Adrenal gland (tissue), 12 donors: ENCODE data around the gene ACSL6. TPM values are rescaled to one million over a fixed set of nuclear protein-coding genes. Genes with fewer than 3 reads are reported as not detected.
A peak's percentile ranks its signal among the peaks of the same experiment; 100 is the strongest.

ENCODE experiments used
- DNase-seq, 7 donors: peaks; one replicate each; pipeline ENCODE4 v3.0.0-alpha.2; 2019 to 2020
- H3K27ac ChIP-seq, 5 donors: fragments of 200-600 bp; sonication (generic) in 4 of 5; 1 replicate in 3 of 5; 2 replicates in 2 of 5; pipeline versions ENCODE4 v1.5.1 to v1.8.0; 2016 to 2020; ENCODE audit warnings: mild to moderate bottlenecking in 1 of 5
- H3K27me3 ChIP-seq: fragments of 200-600 bp; 2 replicates; pipeline ENCODE4 v1.8.0; 2021
- H3K36me3 ChIP-seq, 2 donors: fragments of 200-600 bp; replicated peaks in 1 of 2; 1 replicate in 1 of 2; 2 replicates in 1 of 2; pipeline versions ENCODE4 v1.5.1 to v1.8.0; 2018 to 2022
- H3K4me1 ChIP-seq, 2 donors: fragments of 200-600 bp; replicated peaks in 1 of 2; 1 replicate in 1 of 2; 2 replicates in 1 of 2; pipeline versions ENCODE4 v1.5.1 to v1.8.0; 2018 to 2021
- H3K4me3 ChIP-seq, 4 donors: fragments of 200-600 bp; sonication (generic) in 3 of 4; one replicate each; pipeline ENCODE4 v1.5.1; 2016 to 2018
- H3K9me3 ChIP-seq, 3 donors: fragments of 200-600 bp; sonication (generic) in 1 of 3; replicated peaks in 1 of 3; 1 replicate in 2 of 3; 2 replicates in 1 of 3; pipeline versions ENCODE4 v1.5.1 to v1.8.0; 2016 to 2021
- POLR2A ChIP-seq, 2 donors: fragments of 450-650 bp; IDR thresholded peaks; one replicate each; pipeline ENCODE4 v1.6.1; 2017; ENCODE audit warnings: antibody characterized with exemption in 2 of 2, mild to moderate bottlenecking in 2 of 2, moderate library complexity in 1 of 2
- WGBS, 4 donors: extraction: QIAGEN DNeasy Blood & Tissue Kit in 2 of 4; methylation state at CpG; one replicate each; pipeline versions ENCODE4 v1.1.5 to v1.1.7; 2013 to 2017; 5-methylcytosine and 5-hydroxymethylcytosine counted together
- intact Hi-C, 2 donors: fragments of 100-400 bp; cut with DNase I; formaldehyde crosslinking; loops; one replicate each; pipeline versions ENCODE4 v1.14.1 to v1.15.0; 2022 to 2023
- polyA plus RNA-seq, 3 donors: library from polyadenylated mRNA; stranded (reverse); fragments of 200-250 nt in 2 of 3; fragments of 350-450 nt in 1 of 3; fragmentation: Illumina TruSeq in 1 of 3; extraction: RNeasy Lipid Tissue Mini Kit (QIAGEN cat#74804) in 1 of 3; gene quantifications; one replicate each; pipeline ENCODE4 v1.2.3, GENCODE V29; 2013 to 2014
- total RNA-seq, 9 donors: library from RNA; depleted of rRNA in 4 of 9; stranded (reverse); fragments of >200 nt in 4 of 9; fragments of 120-200 nt in 1 of 9; fragmentation: NEBNext Ultra II Directional in 1 of 9; extraction: Animal tissue kit (Norgen Biotek cat#: 25700) in 1 of 9; gene quantifications; one replicate each; pipeline versions ENCODE4 v1.1.0 to v1.2.4, GENCODE V29; 2013 to 2023
- TF ChIP-seq, protein P1 (sequence below), 6 experiments: fragments of 450-650 bp in 4 of 6; fragments of 200-600 bp in 2 of 6; sonication (generic) in 1 of 6; IDR thresholded peaks; 1 replicate in 5 of 6; 2 replicates in 1 of 6; pipeline versions ENCODE4 v1.5.1 to v1.8.0; 2016 to 2021; ENCODE audit warnings: antibody characterized with exemption in 6 of 6, mild to moderate bottlenecking in 2 of 6, moderate library complexity in 1 of 6
- donor health status: healthy with polysubstance abuse.
- donor health status: Bipolar disorder and iron deficiency.
- donor health status: DM: yes; HTN: yes; CAD: no.
- donor health status: DM: no; HTN: no; CAD: no.
- donor health status: DM: no; HTN: no; CAD: no.
- donor health status: DM: yes; HTN: yes; CAD: no.

Gene ACSL6
- total and polyA plus RNA-seq, 12 donors, result 2.5 to 14.5 (median 7.2) TPM

DNA sequence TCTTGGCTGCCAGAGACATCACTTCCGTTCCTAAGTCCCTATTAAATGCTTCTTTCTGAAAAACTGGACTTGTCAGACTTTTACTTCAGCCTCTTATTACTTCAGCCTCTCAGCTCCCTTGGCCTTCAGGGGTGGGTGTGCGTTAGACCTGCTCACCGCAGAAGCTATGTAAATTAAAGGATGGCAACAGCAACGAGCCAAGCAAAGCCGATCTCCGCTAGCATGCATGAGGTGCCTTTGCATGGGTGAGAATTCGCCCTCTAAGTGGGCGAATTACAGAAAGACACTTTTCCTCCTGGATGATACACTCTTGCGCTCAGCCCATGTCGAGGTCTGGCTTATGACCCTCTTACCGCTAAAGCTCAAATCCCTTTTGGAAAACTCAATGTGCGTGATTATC lies 38.1 kb upstream of the ACSL6 start:
- Histone ChIP-seq H3K4me1 (no peaks in the 10 kb centered on the region), H3K27me3 (no peaks in the 10 kb centered on the region), H3K27ac (no peak overlapping the region), H3K36me3 (no peaks in the 10 kb centered on the region), H3K4me3 (no peak overlapping the region), H3K9me3 (no peaks in the 10 kb centered on the region)
- DNase-seq, result peak in 1 of 7 donors; percentile 2
- no peak for TF ChIP-seq POLR2A (IDR thresholded peaks at IDR 0.05)
- TF ChIP-seq, protein P1, sequence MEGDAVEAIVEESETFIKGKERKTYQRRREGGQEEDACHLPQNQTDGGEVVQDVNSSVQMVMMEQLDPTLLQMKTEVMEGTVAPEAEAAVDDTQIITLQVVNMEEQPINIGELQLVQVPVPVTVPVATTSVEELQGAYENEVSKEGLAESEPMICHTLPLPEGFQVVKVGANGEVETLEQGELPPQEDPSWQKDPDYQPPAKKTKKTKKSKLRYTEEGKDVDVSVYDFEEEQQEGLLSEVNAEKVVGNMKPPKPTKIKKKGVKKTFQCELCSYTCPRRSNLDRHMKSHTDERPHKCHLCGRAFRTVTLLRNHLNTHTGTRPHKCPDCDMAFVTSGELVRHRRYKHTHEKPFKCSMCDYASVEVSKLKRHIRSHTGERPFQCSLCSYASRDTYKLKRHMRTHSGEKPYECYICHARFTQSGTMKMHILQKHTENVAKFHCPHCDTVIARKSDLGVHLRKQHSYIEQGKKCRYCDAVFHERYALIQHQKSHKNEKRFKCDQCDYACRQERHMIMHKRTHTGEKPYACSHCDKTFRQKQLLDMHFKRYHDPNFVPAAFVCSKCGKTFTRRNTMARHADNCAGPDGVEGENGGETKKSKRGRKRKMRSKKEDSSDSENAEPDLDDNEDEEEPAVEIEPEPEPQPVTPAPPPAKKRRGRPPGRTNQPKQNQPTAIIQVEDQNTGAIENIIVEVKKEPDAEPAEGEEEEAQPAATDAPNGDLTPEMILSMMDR (IDR thresholded peaks at IDR 0.05), result no peak
- 89 to 95% (median 90%) methylated on average over 12 of the region's 12 CpGs for WGBS, 4 donors
- intact Hi-C loops, result no loop called here

DNA sequence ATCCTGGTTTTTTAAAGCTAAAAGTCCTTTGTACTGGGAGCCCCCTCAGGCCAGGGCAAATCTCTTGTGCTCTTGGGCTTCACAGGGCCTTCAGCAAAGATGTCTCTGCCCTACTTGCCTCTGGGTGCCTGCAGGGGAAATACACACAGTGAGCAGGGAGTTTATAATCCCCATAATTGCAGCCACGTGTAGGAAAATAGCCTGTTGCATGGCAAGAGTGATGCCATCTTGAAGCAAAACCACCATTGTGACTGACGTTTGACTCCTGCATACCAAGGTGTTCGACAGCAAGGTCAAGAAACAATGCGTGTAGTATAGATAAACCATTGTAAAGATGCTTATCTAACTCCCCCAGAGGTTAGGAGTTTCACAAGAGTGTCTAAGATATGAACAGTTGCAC lies 37.6 kb upstream of the ACSL6 start:
- Histone ChIP-seq H3K4me3 (no peak overlapping the region), H3K4me1 (no peaks in the 10 kb centered on the region), H3K27me3 (no peaks in the 10 kb centered on the region), H3K9me3 (no peaks in the 10 kb centered on the region), H3K27ac (no peak overlapping the region), H3K36me3 (no peaks in the 10 kb centered on the region)
- TF ChIP-seq, protein P1 (IDR thresholded peaks at IDR 0.05), result no peak
- no peak for TF ChIP-seq POLR2A (IDR thresholded peaks at IDR 0.05)
- WGBS, 4 donors, result 52 to 68% (median 63%) methylated on average over 4 of the region's 4 CpGs
- intact Hi-C loops, result no loop called here
- no peak for DNase-seq

DNA sequence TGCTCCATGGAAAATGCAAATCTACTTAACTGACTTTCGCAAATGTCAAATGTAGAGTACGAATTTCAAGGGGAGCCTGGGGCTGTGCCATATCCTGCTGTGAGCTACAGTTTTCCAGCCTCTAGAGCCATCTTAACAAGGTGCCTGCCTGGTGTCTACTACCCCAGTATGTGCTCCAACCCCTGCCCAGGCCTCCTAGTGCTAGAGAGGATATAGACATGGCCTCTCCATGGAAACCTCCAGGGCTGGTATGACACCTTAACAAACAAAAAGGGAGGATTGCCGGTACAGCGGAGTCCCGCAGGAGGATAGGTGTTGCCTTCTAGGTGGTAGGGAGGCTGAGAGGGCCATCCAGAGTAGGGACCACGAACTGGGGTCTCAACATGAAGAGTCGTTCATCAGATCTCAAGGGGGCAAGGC lies 35.4 kb upstream of the ACSL6 start:
- 79 to 86% (median 81%) methylated on average over 7 of the region's 7 CpGs for WGBS, 4 donors
- Histone ChIP-seq H3K27ac (no peak overlapping the region), H3K4me3 (no peak overlapping the region), H3K36me3 (no peaks in the 10 kb centered on the region), H3K9me3 (no peaks in the 10 kb centered on the region), H3K27me3 (no peaks in the 10 kb centered on the region), H3K4me1 (no peaks in the 10 kb centered on the region)
- peak in 2 of 7 donors; percentile 2 to 28 for DNase-seq
- TF ChIP-seq, protein P1 (IDR thresholded peaks at IDR 0.05), result no peak
- no peak for TF ChIP-seq POLR2A (IDR thresholded peaks at IDR 0.05)
- intact Hi-C loops, result no loop called here

DNA sequence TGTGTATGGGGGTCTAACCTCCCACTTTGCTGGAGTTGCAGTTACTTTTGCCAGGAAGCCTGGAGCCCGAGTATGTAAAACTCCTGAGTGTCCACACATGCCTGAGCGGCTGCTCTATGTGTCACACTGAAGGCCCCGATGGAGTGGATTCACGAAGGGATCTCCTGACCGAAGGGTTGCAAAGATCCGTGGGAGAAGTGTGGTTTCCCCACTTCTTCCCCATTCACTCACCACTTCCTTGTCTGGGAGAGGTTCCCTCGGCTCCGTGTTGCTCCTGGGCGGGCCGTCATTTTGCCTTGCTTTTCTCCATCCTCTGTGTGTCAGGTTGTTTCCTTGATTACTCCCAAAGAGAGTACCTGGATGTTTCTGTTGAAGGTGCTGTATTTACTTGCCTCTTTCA lies 32.7 kb upstream of the ACSL6 start:
- no peaks in the 10 kb centered on the region for H3K4me1 ChIP-seq
- no peak for TF ChIP-seq POLR2A (IDR thresholded peaks at IDR 0.05)
- TF ChIP-seq, protein P1 (IDR thresholded peaks at IDR 0.05), result no peak
- no peaks in the 10 kb centered on the region for H3K9me3 ChIP-seq
- no peaks in the 10 kb centered on the region for H3K36me3 ChIP-seq
- WGBS, 4 donors, result 72 to 84% (median 76%) methylated on average over 9 to 10 of the region's 10 CpGs
- peak in 3 of 7 donors; percentile 20 to 52 (median 38) for DNase-seq
- H3K27me3 ChIP-seq, result no peaks in the 10 kb centered on the region
- no peak overlapping the region for H3K27ac ChIP-seq
- no peak overlapping the region for H3K4me3 ChIP-seq
- intact Hi-C loops, result no loop called here
